Adipocyte (in vitro differentiated cells): ENCODE results near the gene TMEM132D.

Source experiments
- DNase-seq: peaks from one replicate; pipeline ENCODE4 v3.0.0-alpha.2; 2015; ENCODE audit warnings: low read depth
- H3K27me3 ChIP-seq: replicated peaks from 2 replicates; pipeline ENCODE4 v1.7.0; 2013; ENCODE audit warnings: mild to moderate bottlenecking, low read length, moderate library complexity; ENCODE audit not compliant: control insufficient read depth, insufficient read depth
- H3K36me3 ChIP-seq: 2 replicates; pipeline ENCODE4 v1.7.0; 2013; ENCODE audit warnings: low read length, mild to moderate bottlenecking, moderate library complexity; ENCODE audit not compliant: control insufficient read depth, insufficient read depth, severe bottlenecking
- H3K4me1 ChIP-seq: 2 replicates; pipeline ENCODE4 v1.7.0; 2013; ENCODE audit warnings: mild to moderate bottlenecking, low read length, moderate library complexity; ENCODE audit not compliant: control insufficient read depth, insufficient read depth
- H3K4me3 ChIP-seq: 2 replicates; pipeline ENCODE4 v1.7.0; 2013; ENCODE audit warnings: mild to moderate bottlenecking, low read length, moderate library complexity
- H3K9ac ChIP-seq: 2 replicates; pipeline ENCODE4 v1.7.0; 2013; ENCODE audit warnings: mild to moderate bottlenecking, low read length, moderate library complexity
- H3K9me3 ChIP-seq: 2 replicates; pipeline ENCODE4 v1.7.0; 2013; ENCODE audit warnings: mild to moderate bottlenecking, low read length, moderate library complexity; ENCODE audit not compliant: control insufficient read depth

Gene TMEM132D

GRCh38 chr12:129378496-129378895, 525.3 kb downstream of the TMEM132D start:
- Histone ChIP-seq H3K4me1 (no peaks in the 10 kb centered on the region), H3K9me3 (peaks cover 3% of the 10 kb centered on the region), H3K9ac (no peak overlapping the region), H3K27me3 (no peaks in the 10 kb centered on the region), H3K36me3 (no peaks in the 10 kb centered on the region), H3K4me3 (no peak overlapping the region)
- no peak for DNase-seq

- no peak for DNase-seq
- Histone ChIP-seq H3K9ac (no peak overlapping the region), H3K36me3 (no peaks in the 10 kb centered on the region), H3K4me3 (no peak overlapping the region), H3K27me3 (no peaks in the 10 kb centered on the region), H3K9me3 (peaks cover 3% of the 10 kb centered on the region), H3K4me1 (no peaks in the 10 kb centered on the region)
Measured at GRCh38 chr12:129373746-129374145, 530.1 kb downstream of the TMEM132D start.

GRCh38 chr12:129372876-129373275, 530.9 kb downstream of the TMEM132D start:
- Histone ChIP-seq H3K4me1 (no peaks in the 10 kb centered on the region), H3K4me3 (no peak overlapping the region), H3K9ac (no peak overlapping the region), H3K36me3 (no peaks in the 10 kb centered on the region), H3K9me3 (peaks cover 3% of the 10 kb centered on the region), H3K27me3 (no peaks in the 10 kb centered on the region)
- no peak for DNase-seq

GRCh38 chr12:129372348-129372747, 531.5 kb downstream of the TMEM132D start:
- Histone ChIP-seq H3K9me3 (peaks cover 4% of the 10 kb centered on the region), H3K9ac (no peak overlapping the region), H3K4me1 (no peaks in the 10 kb centered on the region), H3K27me3 (no peaks in the 10 kb centered on the region), H3K36me3 (no peaks in the 10 kb centered on the region), H3K4me3 (no peak overlapping the region)
- no peak for DNase-seq

- no peaks in the 10 kb centered on the region for H3K27me3 ChIP-seq
- no peak overlapping the region for H3K9ac ChIP-seq
- no peaks in the 10 kb centered on the region for H3K36me3 ChIP-seq
- no peak overlapping the region for H3K4me3 ChIP-seq
- peaks cover 13% of the 10 kb centered on the region for H3K9me3 ChIP-seq
- H3K4me1 ChIP-seq: no peaks in the 10 kb centered on the region
- no peak for DNase-seq
Measured at GRCh38 chr12:129371268-129371667, 532.6 kb downstream of the TMEM132D start.

- H3K9ac ChIP-seq: no peak overlapping the region
- no peak overlapping the region for H3K4me3 ChIP-seq
- no peaks in the 10 kb centered on the region for H3K4me1 ChIP-seq
- H3K36me3 ChIP-seq: no peaks in the 10 kb centered on the region
- peaks cover 16% of the 10 kb centered on the region for H3K9me3 ChIP-seq
- DNase-seq: no peak
- no peaks in the 10 kb centered on the region for H3K27me3 ChIP-seq
Measured at GRCh38 chr12:129366656-129367055, 537.2 kb downstream of the TMEM132D start.

GRCh38 chr12:129363041-129363440, 540.8 kb downstream of the TMEM132D start:
- Histone ChIP-seq H3K9me3 (peaks cover 16% of the 10 kb centered on the region), H3K4me1 (no peaks in the 10 kb centered on the region), H3K4me3 (no peak overlapping the region), H3K9ac (no peak overlapping the region), H3K27me3 (no peaks in the 10 kb centered on the region), H3K36me3 (no peaks in the 10 kb centered on the region)
- DNase-seq: no peak

- Histone ChIP-seq H3K4me3 (no peak overlapping the region), H3K4me1 (no peaks in the 10 kb centered on the region), H3K36me3 (no peaks in the 10 kb centered on the region), H3K9me3 (no peaks in the 10 kb centered on the region), H3K9ac (no peak overlapping the region), H3K27me3 (no peaks in the 10 kb centered on the region)
- no peak for DNase-seq
Measured at GRCh38 chr12:129357233-129357632, 546.6 kb downstream of the TMEM132D start.

GRCh38 chr12:129351481-129351880, 552.3 kb downstream of the TMEM132D start:
- Histone ChIP-seq H3K4me1 (no peaks in the 10 kb centered on the region), H3K27me3 (no peaks in the 10 kb centered on the region), H3K9ac (no peak overlapping the region), H3K36me3 (no peaks in the 10 kb centered on the region), H3K9me3 (no peaks in the 10 kb centered on the region), H3K4me3 (no peak overlapping the region)
- peak; percentile 35 for DNase-seq

GRCh38 chr12:129339336-129339735, 564.5 kb downstream of the TMEM132D start:
- Histone ChIP-seq H3K27me3 (no peaks in the 10 kb centered on the region), H3K4me3 (no peak overlapping the region), H3K36me3 (no peaks in the 10 kb centered on the region), H3K9me3 (peaks cover 6% of the 10 kb centered on the region), H3K4me1 (no peaks in the 10 kb centered on the region), H3K9ac (no peak overlapping the region)
- DNase-seq: no peak

GRCh38 chr12:129337413-129337812, 566.4 kb downstream of the TMEM132D start:
- DNase-seq: no peak
- H3K9ac ChIP-seq: no peak overlapping the region

GRCh38 chr12:129335773-129336172, 568.1 kb downstream of the TMEM132D start:
- no peak for DNase-seq
- H3K9ac ChIP-seq: no peak overlapping the region
- no peaks in the 10 kb centered on the region for H3K27me3 ChIP-seq

More at GRCh38 chr12:129337413-129337812, 566.4 kb downstream of the TMEM132D start:
- Histone ChIP-seq H3K4me1 (no peaks in the 10 kb centered on the region), H3K27me3 (no peaks in the 10 kb centered on the region), H3K9me3 (peaks cover 6% of the 10 kb centered on the region), H3K4me3 (no peak overlapping the region), H3K36me3 (no peaks in the 10 kb centered on the region)

More at GRCh38 chr12:129335773-129336172, 568.1 kb downstream of the TMEM132D start:
- Histone ChIP-seq H3K36me3 (no peaks in the 10 kb centered on the region), H3K9me3 (peaks cover 6% of the 10 kb centered on the region), H3K4me1 (no peaks in the 10 kb centered on the region), H3K4me3 (no peak overlapping the region)
